Spleen (tissue), 7 donors: ENCODE data around the gene TGFB1.

Experiments used
- POLR2A ChIP-seq, 3 donors: fragments of 450-650 bp; IDR thresholded peaks; one replicate each; pipeline ENCODE4 v1.5.1; 2017; ENCODE audit warnings: antibody characterized with exemption in 3 of 3, mild to moderate bottlenecking in 1 of 3
- TF ChIP-seq, protein P1 (sequence below), 11 experiments: fragments of 200-600 bp in 7 of 11; fragments of 450-650 bp in 4 of 11; sonication (generic) in 4 of 11; IDR thresholded peaks in 8 of 11; conservative IDR thresholded peaks in 3 of 11; 1 replicate in 7 of 11; 2 replicates in 4 of 11; pipeline versions ENCODE4 v1.4.0 to v1.8.0; 2016 to 2021; ENCODE audit warnings: antibody characterized with exemption in 11 of 11, inconsistent platforms in 4 of 11, mild to moderate bottlenecking in 1 of 11
- donor health status: DM: no; HTN: no; CAD: no; lungs with moderate emphysema.
- donor health status: DM: no; HTN: no; CAD: no.
- donor health status: DM: no; HTN: no; CAD: no.

DNA sequence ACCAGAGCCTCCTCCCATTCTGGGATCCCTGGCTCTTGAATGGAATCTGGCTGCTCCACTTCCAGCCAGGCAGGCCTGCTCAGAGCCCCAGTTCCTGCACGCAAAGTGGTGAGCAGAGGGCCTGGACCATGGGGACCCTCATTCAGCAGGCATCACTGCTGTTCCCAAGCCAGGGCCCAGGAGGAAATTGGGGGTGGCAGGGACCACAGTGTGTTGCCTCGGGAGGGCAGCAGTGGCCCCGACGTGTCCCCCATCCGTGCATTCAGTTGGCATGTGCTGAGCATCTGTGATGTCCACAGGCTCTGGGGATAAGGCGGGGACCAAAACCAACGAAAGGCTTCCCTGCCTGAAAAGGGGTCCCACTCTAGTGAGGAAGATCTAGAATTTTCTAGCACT is 32.5 kb downstream of the TGFB1 start:
- TF ChIP-seq, protein P1, sequence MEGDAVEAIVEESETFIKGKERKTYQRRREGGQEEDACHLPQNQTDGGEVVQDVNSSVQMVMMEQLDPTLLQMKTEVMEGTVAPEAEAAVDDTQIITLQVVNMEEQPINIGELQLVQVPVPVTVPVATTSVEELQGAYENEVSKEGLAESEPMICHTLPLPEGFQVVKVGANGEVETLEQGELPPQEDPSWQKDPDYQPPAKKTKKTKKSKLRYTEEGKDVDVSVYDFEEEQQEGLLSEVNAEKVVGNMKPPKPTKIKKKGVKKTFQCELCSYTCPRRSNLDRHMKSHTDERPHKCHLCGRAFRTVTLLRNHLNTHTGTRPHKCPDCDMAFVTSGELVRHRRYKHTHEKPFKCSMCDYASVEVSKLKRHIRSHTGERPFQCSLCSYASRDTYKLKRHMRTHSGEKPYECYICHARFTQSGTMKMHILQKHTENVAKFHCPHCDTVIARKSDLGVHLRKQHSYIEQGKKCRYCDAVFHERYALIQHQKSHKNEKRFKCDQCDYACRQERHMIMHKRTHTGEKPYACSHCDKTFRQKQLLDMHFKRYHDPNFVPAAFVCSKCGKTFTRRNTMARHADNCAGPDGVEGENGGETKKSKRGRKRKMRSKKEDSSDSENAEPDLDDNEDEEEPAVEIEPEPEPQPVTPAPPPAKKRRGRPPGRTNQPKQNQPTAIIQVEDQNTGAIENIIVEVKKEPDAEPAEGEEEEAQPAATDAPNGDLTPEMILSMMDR (IDR thresholded peaks at IDR 0.05 in 8 of 11, conservative IDR thresholded peaks at IDR 0.05 in 3 of 11), result no peak
- no peak for TF ChIP-seq POLR2A (IDR thresholded peaks at IDR 0.05)
